GM21447 (cell line): ENCODE data around the gene GRID1.

ENCODE experiments used
- ATAC-seq: cut with Tn5 transposase; IDR thresholded peaks from one replicate; pipeline ENCODE4 v1.9.1; 2021; ENCODE audit not compliant: unreplicated experiment

GRID1 gene

GRCh38 chr10:86071758-86072157 lies 294.8 kb downstream of the GRID1 start:
- no peak for ATAC-seq

DNA sequence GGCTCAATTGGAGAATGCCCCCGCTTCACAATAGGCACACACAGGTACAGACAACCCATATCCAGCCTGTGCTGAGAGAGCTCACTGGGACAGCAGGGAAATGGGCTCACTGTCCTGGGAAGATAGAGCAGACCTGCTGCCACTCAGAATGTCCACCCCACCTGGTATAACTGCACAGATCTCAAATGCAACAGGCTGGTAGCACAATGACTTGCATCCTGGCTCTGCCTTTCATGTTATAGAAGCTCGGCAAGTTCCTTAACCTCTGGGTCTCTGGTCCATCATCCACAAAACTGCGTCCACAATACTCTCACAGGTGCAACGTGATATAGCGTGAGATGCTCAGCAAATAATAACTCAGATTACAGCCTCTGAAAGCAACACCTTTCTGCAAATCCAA lies 295.4 kb downstream of the GRID1 start:
- ATAC-seq, result no peak

DNA sequence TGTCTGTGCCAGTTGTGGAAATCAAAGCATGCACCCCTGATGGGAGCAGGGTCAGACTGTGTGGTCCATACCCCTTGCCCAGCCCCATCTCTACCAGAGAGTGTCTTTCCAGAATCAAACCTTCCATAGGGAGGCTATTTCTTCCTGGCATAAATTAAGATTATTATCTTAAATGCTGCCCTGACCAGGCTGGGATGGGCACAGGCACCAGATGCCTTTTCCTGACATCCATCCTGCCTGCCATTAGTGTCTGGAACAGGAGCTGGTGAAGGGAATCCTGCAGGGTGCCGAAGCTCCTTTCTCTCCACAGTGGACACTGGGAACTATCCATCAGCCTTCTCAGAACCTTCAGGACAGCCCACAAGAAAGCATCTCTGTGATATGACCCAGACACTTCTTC lies 296.3 kb downstream of the GRID1 start:
- no peak for ATAC-seq

GRCh38 chr10:86068231-86069054 lies 298.2 kb downstream of the GRID1 start:
- no peak for ATAC-seq

GRCh38 chr10:86067436-86068050 lies 299.1 kb downstream of the GRID1 start:
- ATAC-seq, result no peak

- ATAC-seq, result no peak
Observed at GRCh38 chr10:86066696-86067095, 299.9 kb downstream of the GRID1 start.

DNA sequence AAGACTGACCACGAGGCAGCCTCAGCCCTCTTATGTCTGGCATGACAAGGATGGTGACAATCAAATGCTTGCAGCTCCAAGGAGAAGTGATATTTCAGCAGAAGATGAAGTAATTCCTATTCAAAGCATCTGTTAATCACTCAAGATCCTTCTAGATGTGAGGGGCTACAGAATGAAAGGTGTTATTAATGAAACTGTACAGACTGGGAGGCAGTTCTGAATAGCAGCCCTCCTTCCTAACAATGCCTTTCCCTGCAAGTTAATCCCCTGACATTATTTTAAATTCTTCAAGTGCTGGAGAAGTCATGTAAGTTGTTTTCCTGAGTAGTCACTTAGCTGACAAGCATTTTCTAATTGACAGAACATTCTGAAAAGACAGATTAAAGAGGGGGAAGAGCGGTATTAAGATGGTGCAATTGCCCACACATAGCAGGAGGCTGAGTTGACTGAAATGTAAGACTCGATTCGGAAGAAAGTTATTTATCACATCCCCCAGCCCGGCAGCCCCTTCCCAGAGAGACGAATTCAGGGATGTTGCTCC lies 300.8 kb downstream of the GRID1 start:
- ATAC-seq, result no peak

GRCh38 chr10:86064931-86065662 lies 301.5 kb downstream of the GRID1 start:
- no peak for ATAC-seq

GRCh38 chr10:86064219-86064618 lies 302.4 kb downstream of the GRID1 start:
- ATAC-seq, result no peak

DNA sequence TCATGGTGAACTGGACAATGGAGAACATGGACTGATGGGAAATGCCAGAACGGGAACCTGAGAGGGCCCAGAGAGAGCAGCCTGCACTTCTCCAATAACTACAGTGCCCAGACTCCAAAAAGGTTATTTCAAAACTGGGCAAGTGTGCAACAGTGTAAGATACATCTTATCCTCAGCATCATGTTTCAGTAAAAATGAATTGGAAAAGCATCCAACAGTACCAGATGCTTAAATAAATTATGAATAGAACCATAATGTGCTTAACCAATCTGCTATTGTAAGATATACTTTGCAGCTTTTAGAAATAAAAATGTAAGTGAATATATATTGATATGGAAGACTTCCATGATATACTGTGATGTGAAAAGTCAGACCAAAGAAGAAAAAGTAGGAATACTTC lies 303.3 kb downstream of the GRID1 start:
- no peak for ATAC-seq

GRCh38 chr10:86062647-86063145 lies 303.9 kb downstream of the GRID1 start:
- ATAC-seq, result no peak

DNA sequence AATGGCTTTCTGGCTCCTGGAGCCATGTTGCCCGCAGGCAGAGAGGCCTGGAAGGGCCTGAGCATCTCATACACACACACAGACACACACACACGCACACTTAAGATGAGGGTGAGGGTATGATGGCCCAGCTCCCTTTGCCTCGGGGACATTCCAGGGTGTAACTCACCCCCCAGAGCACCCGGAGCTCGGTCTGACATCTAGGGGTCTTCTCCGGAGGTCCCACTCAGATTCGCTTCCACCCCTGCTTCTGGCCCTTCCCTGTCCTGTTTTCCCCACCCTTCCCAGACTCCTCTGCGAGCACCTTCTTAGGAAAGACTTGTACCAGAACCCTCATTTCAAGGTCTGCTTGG lies 304.4 kb downstream of the GRID1 start:
- no peak for ATAC-seq

DNA sequence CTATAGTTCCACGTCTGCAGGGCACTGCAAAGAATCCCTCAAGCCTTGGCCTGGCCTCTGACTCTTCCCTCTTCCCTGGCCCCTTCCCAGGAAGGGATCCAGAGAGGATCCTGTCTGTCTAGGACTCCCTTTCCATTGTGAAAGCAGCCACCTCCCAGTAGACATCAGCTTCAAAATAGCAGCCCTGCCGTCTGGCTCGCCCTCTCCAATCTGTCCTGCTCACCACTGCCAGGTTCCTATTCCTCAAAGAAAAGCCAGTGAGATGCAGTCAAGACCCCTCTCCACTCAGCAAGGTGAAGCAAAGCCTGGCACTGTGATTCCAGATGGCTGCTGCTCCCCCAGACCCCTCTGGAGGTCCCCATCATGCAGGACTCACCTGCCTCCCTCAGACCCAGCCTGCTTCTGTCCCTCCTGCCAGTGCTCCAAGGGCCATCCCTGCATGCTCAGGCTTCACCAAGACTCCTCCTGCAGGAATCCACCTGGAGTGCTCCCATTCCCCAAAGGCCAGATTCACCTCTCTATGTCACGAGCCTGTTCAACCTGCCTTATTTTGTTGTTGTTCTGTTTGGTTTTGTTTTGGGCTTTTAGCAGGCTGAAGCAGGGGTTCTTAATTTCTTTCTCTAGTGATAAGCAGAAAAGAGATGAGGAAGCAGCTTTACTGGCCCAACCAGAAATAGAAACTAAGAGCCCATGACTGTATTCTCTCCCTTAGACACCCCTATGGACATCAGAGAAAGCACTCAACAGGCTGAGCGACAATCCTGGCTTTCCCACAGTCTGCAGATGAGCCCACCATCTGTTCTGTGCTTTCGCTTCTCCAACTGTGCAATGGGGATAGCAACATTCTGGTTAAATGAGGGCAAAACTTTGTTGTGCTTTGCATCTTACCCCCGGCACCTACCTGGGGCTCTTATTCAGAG lies 305.1 kb downstream of the GRID1 start:
- no peak for ATAC-seq

- ATAC-seq, result no peak
Observed at GRCh38 chr10:86060386-86061277, 306.0 kb downstream of the GRID1 start.

GRCh38 chr10:86059892-86060291 lies 306.7 kb downstream of the GRID1 start:
- no peak for ATAC-seq

DNA sequence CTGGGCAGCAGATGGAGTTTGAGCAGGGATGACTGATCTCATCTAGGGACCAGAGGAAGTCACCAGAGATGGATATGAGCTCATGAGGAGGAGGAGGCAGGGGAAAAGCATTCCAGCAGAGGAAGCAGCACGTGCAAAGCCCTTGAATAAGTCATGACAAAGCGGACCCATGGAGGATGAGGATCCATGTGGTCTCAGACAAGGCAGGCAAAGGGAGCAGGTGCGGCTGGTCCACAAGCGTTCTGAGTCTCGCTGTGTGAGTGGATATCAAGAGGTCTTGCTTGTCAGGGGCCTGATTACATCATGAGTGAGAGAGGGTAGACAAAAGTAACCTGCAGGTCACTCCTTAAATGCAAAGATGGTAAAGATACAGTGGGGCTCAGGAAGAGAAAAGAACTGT lies 307.6 kb downstream of the GRID1 start:
- no peak for ATAC-seq

GRCh38 chr10:86057708-86058107 lies 308.9 kb downstream of the GRID1 start:
- no peak for ATAC-seq

GRCh38 chr10:86056672-86057071 lies 309.9 kb downstream of the GRID1 start:
- ATAC-seq, result no peak

DNA sequence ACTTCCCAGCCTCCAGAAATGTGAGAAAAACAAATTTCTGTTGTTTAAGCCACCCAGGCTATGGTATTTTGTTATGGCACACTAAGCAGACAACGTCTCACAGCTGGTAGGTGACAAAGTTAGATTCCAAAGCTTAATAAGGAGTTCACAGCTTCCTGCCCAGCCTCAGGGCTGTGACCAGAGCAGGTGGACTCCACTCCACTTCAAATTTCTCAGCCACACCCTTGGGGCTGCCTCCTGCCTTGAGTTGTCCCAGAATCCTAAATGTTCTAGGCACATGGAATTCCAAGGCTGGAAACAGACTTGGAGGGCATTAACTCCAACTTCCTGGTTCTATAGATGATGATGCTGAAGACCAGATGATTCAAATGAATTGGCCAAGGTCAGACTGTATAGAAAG lies 310.7 kb downstream of the GRID1 start:
- no peak for ATAC-seq

GRCh38 chr10:86053675-86054074 lies 312.9 kb downstream of the GRID1 start:
- no peak for ATAC-seq
